ENCODE data around the gene ASB1. TPM values are rescaled to one million over a fixed set of nuclear protein-coding genes. Genes with fewer than 3 reads are reported as not detected.

The ASB1 gene
- total RNA-seq, 3 donors from 2014 or later: 11.2 to 18.7 (median 18.4) TPM

DNA sequence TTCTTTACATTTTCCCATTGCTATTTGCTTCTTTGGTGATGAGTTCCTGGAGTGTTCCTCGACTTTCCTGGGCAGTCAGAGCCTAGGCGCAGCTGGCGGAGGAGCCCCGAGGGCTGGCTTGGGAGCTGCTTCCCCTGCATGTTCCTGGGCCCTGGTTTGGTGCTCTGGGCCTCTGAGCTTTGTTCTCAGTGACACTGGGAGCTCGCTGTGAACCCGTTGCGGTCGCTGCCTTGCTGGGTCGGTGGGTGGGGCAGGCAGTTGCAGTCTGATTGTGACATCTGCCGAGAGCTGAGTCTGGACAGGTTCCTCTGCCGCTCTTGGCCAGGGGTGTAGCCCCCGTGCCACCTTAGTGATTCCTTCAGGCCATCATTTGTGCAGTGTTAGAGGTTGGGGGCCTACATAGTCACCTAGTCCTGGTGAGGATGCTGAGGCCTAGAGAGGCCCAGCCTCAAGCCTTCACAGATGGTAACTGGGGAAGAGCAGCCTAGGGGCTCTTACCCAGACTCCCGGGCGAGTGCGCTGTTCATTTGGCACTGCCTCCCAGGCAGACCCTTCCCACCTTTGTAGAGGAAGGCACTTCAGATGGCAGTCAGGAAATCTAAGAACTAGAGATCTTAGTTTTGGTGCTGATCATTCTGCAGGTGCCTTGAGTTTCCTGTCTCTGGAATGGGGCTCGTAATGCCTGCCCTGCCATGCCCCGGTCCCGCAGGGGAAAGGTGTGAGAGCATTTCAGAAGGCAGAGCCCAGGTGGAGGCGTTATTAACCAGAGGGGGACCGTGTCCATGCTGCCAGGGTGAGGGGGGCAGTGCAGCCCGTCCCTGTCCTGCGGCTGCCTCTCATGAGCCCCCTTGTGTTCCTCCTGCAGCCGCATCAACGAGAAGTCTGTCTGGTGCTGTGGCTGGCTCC, 8.4 kb downstream of the ASB1 start:
- H3K9me3 ChIP-seq: peaks cover 0 to 8% of the 10 kb centered on the region in 2 donors
- H3K4me1 ChIP-seq: peaks cover 0 to 4% of the 10 kb centered on the region in 2 donors
- no peak for TF ChIP-seq POLR2A (IDR thresholded peaks at IDR 0.05)
- TF ChIP-seq, protein P1, sequence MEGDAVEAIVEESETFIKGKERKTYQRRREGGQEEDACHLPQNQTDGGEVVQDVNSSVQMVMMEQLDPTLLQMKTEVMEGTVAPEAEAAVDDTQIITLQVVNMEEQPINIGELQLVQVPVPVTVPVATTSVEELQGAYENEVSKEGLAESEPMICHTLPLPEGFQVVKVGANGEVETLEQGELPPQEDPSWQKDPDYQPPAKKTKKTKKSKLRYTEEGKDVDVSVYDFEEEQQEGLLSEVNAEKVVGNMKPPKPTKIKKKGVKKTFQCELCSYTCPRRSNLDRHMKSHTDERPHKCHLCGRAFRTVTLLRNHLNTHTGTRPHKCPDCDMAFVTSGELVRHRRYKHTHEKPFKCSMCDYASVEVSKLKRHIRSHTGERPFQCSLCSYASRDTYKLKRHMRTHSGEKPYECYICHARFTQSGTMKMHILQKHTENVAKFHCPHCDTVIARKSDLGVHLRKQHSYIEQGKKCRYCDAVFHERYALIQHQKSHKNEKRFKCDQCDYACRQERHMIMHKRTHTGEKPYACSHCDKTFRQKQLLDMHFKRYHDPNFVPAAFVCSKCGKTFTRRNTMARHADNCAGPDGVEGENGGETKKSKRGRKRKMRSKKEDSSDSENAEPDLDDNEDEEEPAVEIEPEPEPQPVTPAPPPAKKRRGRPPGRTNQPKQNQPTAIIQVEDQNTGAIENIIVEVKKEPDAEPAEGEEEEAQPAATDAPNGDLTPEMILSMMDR (IDR thresholded peaks at IDR 0.05): no peak
- TF ChIP-seq POLR2AphosphoS5 (IDR thresholded peaks at IDR 0.05): no peak
- no peak overlapping the region for H3K4me3 ChIP-seq
- H3K36me3 ChIP-seq: no peaks in the 10 kb centered on the region
- intact Hi-C loops (cut with DNase I; ENCODE audit: low total_unique reads): no loop called here
- no peak for DNase-seq (ENCODE audit: low spot score in 2 of 2)
- H3K27me3 ChIP-seq: no peaks in the 10 kb centered on the region
- H3K27ac ChIP-seq: no peak overlapping the region

DNA sequence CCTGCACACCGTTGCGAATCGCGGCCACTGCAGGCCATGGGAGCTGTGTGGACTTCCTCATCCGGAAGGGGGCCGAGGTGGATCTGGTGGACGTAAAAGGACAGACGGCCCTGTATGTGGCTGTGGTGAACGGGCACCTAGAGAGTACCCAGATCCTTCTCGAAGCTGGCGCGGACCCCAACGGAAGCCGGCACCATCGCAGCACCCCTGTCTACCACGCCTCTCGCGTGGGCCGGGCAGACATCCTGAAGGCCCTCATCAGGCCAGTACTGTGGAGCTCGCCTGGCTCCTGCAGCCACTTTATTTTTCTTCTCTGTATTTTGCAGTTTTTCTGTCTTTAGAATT, 9.0 kb downstream of the ASB1 start:
- no peak overlapping the region for H3K4me3 ChIP-seq
- intact Hi-C loops (cut with DNase I; ENCODE audit: low total_unique reads): no loop called here
- peaks cover 0 to 3% of the 10 kb centered on the region in 2 donors for H3K9me3 ChIP-seq
- no peak for DNase-seq (ENCODE audit: low spot score in 2 of 2)
- no peaks in the 10 kb centered on the region for H3K36me3 ChIP-seq
- H3K27ac ChIP-seq: no peak overlapping the region
- no peaks in the 10 kb centered on the region for H3K27me3 ChIP-seq
- peaks cover 0 to 4% of the 10 kb centered on the region in 2 donors for H3K4me1 ChIP-seq
- TF ChIP-seq POLR2A (IDR thresholded peaks at IDR 0.05): no peak
- TF ChIP-seq, protein P1 (IDR thresholded peaks at IDR 0.05): no peak
- no peak for TF ChIP-seq POLR2AphosphoS5 (IDR thresholded peaks at IDR 0.05)

- no peaks in the 10 kb centered on the region for H3K36me3 ChIP-seq
Observed at GRCh38 chr2:238438856-238439849, 12.4 kb downstream of the ASB1 start.

GRCh38 chr2:238439917-238440316, 13.2 kb downstream of the ASB1 start:
- Histone ChIP-seq H3K27ac (peak overlapping the region; percentile 72 to 80), H3K4me1 (peaks cover 0 to 4% of the 10 kb centered on the region in 2 donors), H3K27me3 (no peaks in the 10 kb centered on the region), H3K9me3 (no peaks in the 10 kb centered on the region), H3K4me3 (peak overlapping the region in 1 of 3 donors; percentile 34), H3K36me3 (no peaks in the 10 kb centered on the region)
- TF ChIP-seq POLR2AphosphoS5 (IDR thresholded peaks at IDR 0.05) (no peak), POLR2A (IDR thresholded peaks at IDR 0.05) (no peak)
- TF ChIP-seq, protein P1 (IDR thresholded peaks at IDR 0.05): no peak
- DNase-seq (ENCODE audit: low spot score in 2 of 2): no peak
- intact Hi-C loops (cut with DNase I; ENCODE audit: low total_unique reads): no loop called here

More at GRCh38 chr2:238438856-238439849, 12.4 kb downstream of the ASB1 start:
- peak overlapping the region in 1 of 3 donors; percentile 34 for H3K4me3 ChIP-seq
- peaks cover 0 to 4% of the 10 kb centered on the region in 2 donors for H3K4me1 ChIP-seq
- peak overlapping the region; percentile 72 to 80 for H3K27ac ChIP-seq
- intact Hi-C loops (cut with DNase I; ENCODE audit: low total_unique reads): no loop called here
- peak in 1 of 2 donors; percentile 38 for DNase-seq (ENCODE audit: low spot score in 2 of 2)
- TF ChIP-seq, protein P1 (IDR thresholded peaks at IDR 0.05): no peak
- TF ChIP-seq POLR2A (IDR thresholded peaks at IDR 0.05): no peak
- peak in 2 of 3 donors; percentile 16 to 66 for TF ChIP-seq POLR2AphosphoS5 (IDR thresholded peaks at IDR 0.05)
- no peaks in the 10 kb centered on the region for H3K27me3 ChIP-seq
- no peaks in the 10 kb centered on the region for H3K9me3 ChIP-seq
